GM12878 (cell line): ENCODE data around the gene TAS2R39.

Source experiments
- EGR1 ChIP-seq, 2 experiments: IDR thresholded peaks; 1 replicate in 1 of 2; 2 replicates in 1 of 2; pipeline ENCODE4 v1.6.1; 2011 to 2012; ENCODE audit warnings: low read depth in 2 of 2, low read length in 2 of 2, borderline replicate concordance in 1 of 2, mild to moderate bottlenecking in 1 of 2, moderate library complexity in 1 of 2
- EZH2 ChIP-seq: IDR thresholded peaks from 2 replicates; pipeline ENCODE4 v1.6.1; 2012; ENCODE audit warnings: low read depth, mild to moderate bottlenecking, control low read depth, inconsistent platforms, low read length, borderline replicate concordance; ENCODE audit not compliant: control insufficient read depth
- JUNB ChIP-seq: IDR thresholded peaks from 2 replicates; pipeline ENCODE4 v1.6.1; 2016; ENCODE audit warnings: antibody characterized with exemption, mild to moderate bottlenecking
- NFYB ChIP-seq: IDR thresholded peaks from 2 replicates; pipeline ENCODE4 v1.6.1; 2011; ENCODE audit warnings: low read depth, mild to moderate bottlenecking, low read length, improper control_type of control experiment, moderate library complexity; ENCODE audit not compliant: insufficient read depth
- YY1 ChIP-seq: IDR thresholded peaks from 2 replicates; pipeline ENCODE4 v1.6.1; 2011; ENCODE audit warnings: low read depth, mild to moderate bottlenecking, low read length
- TF ChIP-seq, protein P1 (sequence below): IDR thresholded peaks from 2 replicates; pipeline ENCODE4 v1.6.1; 2012; ENCODE audit warnings: mild to moderate bottlenecking, low read depth, low read length
- TF ChIP-seq, protein P2 (sequence below): IDR thresholded peaks from 2 replicates; pipeline ENCODE4 v1.6.1; 2012; ENCODE audit warnings: low read depth, low read length, improper control_type of control experiment

DNA sequence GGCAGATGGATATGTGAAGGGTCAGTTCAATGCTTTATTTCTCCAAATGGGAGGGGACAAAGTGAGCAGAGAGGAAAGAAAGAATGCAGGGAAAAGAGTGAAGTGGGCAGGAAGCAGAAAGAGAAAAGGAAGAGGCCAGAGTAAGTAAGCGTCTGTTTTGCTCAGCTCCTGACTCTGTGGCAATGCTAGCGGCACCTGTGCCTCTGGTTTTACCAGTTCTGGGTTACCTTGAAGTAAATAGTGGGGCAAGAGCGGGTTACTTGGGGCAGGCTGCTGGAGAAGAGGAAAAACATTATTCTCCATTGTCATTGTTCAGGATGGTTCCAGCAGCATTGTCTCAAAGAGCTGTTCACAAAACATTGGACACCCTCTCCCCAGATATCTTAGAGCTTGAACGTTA lies 40.6 kb downstream of the TAS2R39 start:
- no peak for TF ChIP-seq NFYB
- no peak for TF ChIP-seq EGR1 (IDR thresholded peaks at IDR 0.05; ENCODE audit: borderline replicate concordance in 1 of 2, low read depth in 2 of 2, low read length in 2 of 2)
- no peak for TF ChIP-seq YY1
- TF ChIP-seq, protein P1, sequence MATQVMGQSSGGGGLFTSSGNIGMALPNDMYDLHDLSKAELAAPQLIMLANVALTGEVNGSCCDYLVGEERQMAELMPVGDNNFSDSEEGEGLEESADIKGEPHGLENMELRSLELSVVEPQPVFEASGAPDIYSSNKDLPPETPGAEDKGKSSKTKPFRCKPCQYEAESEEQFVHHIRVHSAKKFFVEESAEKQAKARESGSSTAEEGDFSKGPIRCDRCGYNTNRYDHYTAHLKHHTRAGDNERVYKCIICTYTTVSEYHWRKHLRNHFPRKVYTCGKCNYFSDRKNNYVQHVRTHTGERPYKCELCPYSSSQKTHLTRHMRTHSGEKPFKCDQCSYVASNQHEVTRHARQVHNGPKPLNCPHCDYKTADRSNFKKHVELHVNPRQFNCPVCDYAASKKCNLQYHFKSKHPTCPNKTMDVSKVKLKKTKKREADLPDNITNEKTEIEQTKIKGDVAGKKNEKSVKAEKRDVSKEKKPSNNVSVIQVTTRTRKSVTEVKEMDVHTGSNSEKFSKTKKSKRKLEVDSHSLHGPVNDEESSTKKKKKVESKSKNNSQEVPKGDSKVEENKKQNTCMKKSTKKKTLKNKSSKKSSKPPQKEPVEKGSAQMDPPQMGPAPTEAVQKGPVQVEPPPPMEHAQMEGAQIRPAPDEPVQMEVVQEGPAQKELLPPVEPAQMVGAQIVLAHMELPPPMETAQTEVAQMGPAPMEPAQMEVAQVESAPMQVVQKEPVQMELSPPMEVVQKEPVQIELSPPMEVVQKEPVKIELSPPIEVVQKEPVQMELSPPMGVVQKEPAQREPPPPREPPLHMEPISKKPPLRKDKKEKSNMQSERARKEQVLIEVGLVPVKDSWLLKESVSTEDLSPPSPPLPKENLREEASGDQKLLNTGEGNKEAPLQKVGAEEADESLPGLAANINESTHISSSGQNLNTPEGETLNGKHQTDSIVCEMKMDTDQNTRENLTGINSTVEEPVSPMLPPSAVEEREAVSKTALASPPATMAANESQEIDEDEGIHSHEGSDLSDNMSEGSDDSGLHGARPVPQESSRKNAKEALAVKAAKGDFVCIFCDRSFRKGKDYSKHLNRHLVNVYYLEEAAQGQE, result no peak
- TF ChIP-seq, protein P2, sequence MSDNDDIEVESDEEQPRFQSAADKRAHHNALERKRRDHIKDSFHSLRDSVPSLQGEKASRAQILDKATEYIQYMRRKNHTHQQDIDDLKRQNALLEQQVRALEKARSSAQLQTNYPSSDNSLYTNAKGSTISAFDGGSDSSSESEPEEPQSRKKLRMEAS, result no peak
- no peak for TF ChIP-seq JUNB
- no peak for TF ChIP-seq EZH2
